KMS-11 (cell line): ENCODE data around the gene DMWD.
A peak's percentile ranks its signal among the peaks of the same experiment; 100 is the strongest.

Source experiments
- H2AFZ ChIP-seq: fragments of 200-600 bp; sonication (generic); 2 replicates; pipeline ENCODE4 v1.6.1; 2016; ENCODE audit warnings: antibody characterized with exemption, mixed run types, low read depth
- H3K27ac ChIP-seq: fragments of 200-600 bp; sonication (generic); 2 replicates; pipeline ENCODE4 v1.6.1; 2016; ENCODE audit warnings: mild to moderate bottlenecking, mixed run types
- H3K27me3 ChIP-seq: fragments of 200-600 bp; sonication (generic); 2 replicates; pipeline ENCODE4 v1.6.1; 2017; ENCODE audit warnings: mild to moderate bottlenecking, low read depth, mixed run types, moderate library complexity; ENCODE audit not compliant: insufficient read depth
- H3K36me3 ChIP-seq: fragments of 200-600 bp; sonication (generic); 2 replicates; pipeline ENCODE4 v1.6.1; 2017; ENCODE audit warnings: mild to moderate bottlenecking, mixed run types; ENCODE audit not compliant: insufficient read depth
- H3K4me1 ChIP-seq: fragments of 200-600 bp; sonication (generic); 2 replicates; pipeline ENCODE4 v1.6.1; 2016; ENCODE audit warnings: mild to moderate bottlenecking, low read depth, mixed run types; ENCODE audit not compliant: poor library complexity, severe bottlenecking
- H3K4me2 ChIP-seq: fragments of 200-600 bp; sonication (generic); 2 replicates; pipeline ENCODE4 v1.7.0; 2016; ENCODE audit warnings: mild to moderate bottlenecking, mixed run types
- H3K4me3 ChIP-seq: fragments of 200-600 bp; sonication (generic); IDR thresholded peaks from 2 replicates; pipeline ENCODE4 v1.6.1; 2017; ENCODE audit warnings: low read depth, low read length, mixed read lengths; ENCODE audit not compliant: insufficient read depth
- H3K79me2 ChIP-seq: fragments of 200-600 bp; sonication (generic); 2 replicates; pipeline ENCODE4 v1.6.1; 2016; ENCODE audit warnings: low read depth, mixed run types; ENCODE audit not compliant: insufficient read depth
- H3K9ac ChIP-seq: fragments of 200-600 bp; sonication (generic); 2 replicates; pipeline ENCODE4 v1.6.1; 2016; ENCODE audit warnings: mild to moderate bottlenecking, mixed run types
- H4K20me1 ChIP-seq: fragments of 200-600 bp; sonication (generic); 2 replicates; pipeline ENCODE4 v1.6.1; 2016; ENCODE audit warnings: mild to moderate bottlenecking, mixed run types; ENCODE audit not compliant: insufficient read depth
- CTCF ChIP-seq: fragments of 200-600 bp; sonication (generic); conservative IDR thresholded peaks from 2 replicates; pipeline ENCODE4 v1.6.1; 2017; ENCODE audit warnings: low read depth, mild to moderate bottlenecking, antibody characterized with exemption, low read length, moderate library complexity, mixed read lengths

Gene DMWD

GRCh38 chr19:45769821-45770191, 22.8 kb downstream of the DMWD start:
- Histone ChIP-seq H3K4me2 (peak overlapping the region; percentile 98), H3K27ac (peak overlapping the region; percentile 45; the same call in 1 of the 2 replicates), H2AFZ (peak overlapping the region; percentile 43; the same call in 1 of the 2 replicates), H3K4me3 (no peak overlapping the region), H3K36me3 (no peaks in the 10 kb centered on the region), H3K4me1 (peaks cover 17% of the 10 kb centered on the region), H3K27me3 (peaks cover 6% of the 10 kb centered on the region), H3K9ac (peak overlapping the region; percentile 16; the same call in 1 of the 2 replicates), H3K79me2 (no peaks in the 10 kb centered on the region), H4K20me1 (no peaks in the 10 kb centered on the region)
- no peak for TF ChIP-seq CTCF

- Histone ChIP-seq H3K4me2 (peak within 1 kb of the TSS; percentile 98), H3K9ac (peak within 1 kb of the TSS; percentile 66; the same call in 1 of the 2 replicates), H3K36me3 (no peaks in the 10 kb centered on the region), H3K4me1 (peaks cover 17% of the 10 kb centered on the region), H3K27ac (peak within 1 kb of the TSS; percentile 53), H3K27me3 (peaks cover 6% of the 10 kb centered on the region), H3K79me2 (no peaks in the 10 kb centered on the region), H2AFZ (peak within 1 kb of the TSS; percentile 68), H3K4me3 (no peak within 1 kb of the TSS), H4K20me1 (no peaks in the 10 kb centered on the region)
- no peak for TF ChIP-seq CTCF
Observed at GRCh38 chr19:45768984-45769782, 23.5 kb downstream of the DMWD start, which contains the start of gene SIX5. SIX5 (minus strand) TSS chr19:45769252; CDS start chr19:45768844, 408 bp downstream.

- no peaks in the 10 kb centered on the region for H3K79me2 ChIP-seq
- H3K36me3 ChIP-seq: no peaks in the 10 kb centered on the region
- no peaks in the 10 kb centered on the region for H4K20me1 ChIP-seq
- peak overlapping the region; percentile 68 for H2AFZ ChIP-seq
- H3K27me3 ChIP-seq: peaks cover 7% of the 10 kb centered on the region
- peak overlapping the region; percentile 94 for H3K4me2 ChIP-seq
- H3K4me3 ChIP-seq: no peak overlapping the region
- no peak for TF ChIP-seq CTCF
- peak overlapping the region; percentile 66; the same call in 1 of the 2 replicates for H3K9ac ChIP-seq
- peak overlapping the region; percentile 53 for H3K27ac ChIP-seq
- H3K4me1 ChIP-seq: peaks cover 17% of the 10 kb centered on the region
Observed at GRCh38 chr19:45768655-45768983, 24.0 kb downstream of the DMWD start.

- H4K20me1 ChIP-seq: no peaks in the 10 kb centered on the region
- peak overlapping the region; percentile 68 for H2AFZ ChIP-seq
Observed at GRCh38 chr19:45767881-45768654, 24.6 kb downstream of the DMWD start.

More at GRCh38 chr19:45767881-45768654, 24.6 kb downstream of the DMWD start:
- no peaks in the 10 kb centered on the region for H3K36me3 ChIP-seq
- peak overlapping the region; percentile 94 for H3K4me2 ChIP-seq
- peak overlapping the region; percentile 66; the same call in 1 of the 2 replicates for H3K9ac ChIP-seq
- H3K4me1 ChIP-seq: peaks cover 17% of the 10 kb centered on the region
- H3K27ac ChIP-seq: peak overlapping the region; percentile 53
- no peak for TF ChIP-seq CTCF
- no peak overlapping the region for H3K4me3 ChIP-seq
- H3K79me2 ChIP-seq: no peaks in the 10 kb centered on the region
- peaks cover 11% of the 10 kb centered on the region for H3K27me3 ChIP-seq
